Small intestine (tissue), 7 donors: Measurements from ENCODE around the gene EPB41L3. TPM values are rescaled to one million over a fixed set of nuclear protein-coding genes. Genes with fewer than 3 reads are reported as not detected.
A peak's percentile ranks its signal among the peaks of the same experiment; 100 is the strongest.

Experiments
- DNase-seq, 2 donors: peaks; one replicate each; pipeline versions ENCODE4 v3.0.0 to v3.0.0-alpha.2; 2013
- FAIRE-seq: peaks from 2 replicates; lab custom pipeline; 2012; peaks lifted over from hg19 to GRCh38; lab: Jason Lieb, UNC
- H3K27ac ChIP-seq, 3 donors: one replicate each; pipeline ENCODE4 v1.5.1; 2013; ENCODE audit warnings: low read length in 2 of 3, mild to moderate bottlenecking in 2 of 3, control low read depth in 1 of 3, inconsistent platforms in 1 of 3, low read depth in 1 of 3, moderate library complexity in 1 of 3
- H3K27me3 ChIP-seq, 3 donors: one replicate each; pipeline ENCODE4 v1.6.1; 2013; ENCODE audit warnings: low read length in 3 of 3, inconsistent platforms in 1 of 3; ENCODE audit not compliant: control insufficient read depth in 3 of 3, insufficient read depth in 3 of 3
- H3K36me3 ChIP-seq, 3 donors: one replicate each; pipeline ENCODE4 v1.6.1; 2013; ENCODE audit warnings: low read length in 3 of 3, inconsistent platforms in 1 of 3, low read depth in 1 of 3, mild to moderate bottlenecking in 1 of 3, moderate library complexity in 1 of 3; ENCODE audit not compliant: control insufficient read depth in 3 of 3, insufficient read depth in 2 of 3
- H3K4me1 ChIP-seq, 3 donors: one replicate each; pipeline ENCODE4 v1.6.1; 2013; ENCODE audit warnings: low read length in 2 of 3, inconsistent platforms in 1 of 3, low read depth in 1 of 3, mild to moderate bottlenecking in 1 of 3, moderate library complexity in 1 of 3; ENCODE audit not compliant: control insufficient read depth in 3 of 3, insufficient read depth in 2 of 3
- H3K4me3 ChIP-seq, 3 donors: one replicate each; pipeline ENCODE4 v1.5.1; 2013; ENCODE audit warnings: low read length in 3 of 3, control low read depth in 1 of 3, inconsistent platforms in 1 of 3, low read depth in 1 of 3, mild to moderate bottlenecking in 1 of 3, moderate library complexity in 1 of 3
- H3K9me3 ChIP-seq, 2 donors: one replicate each; pipeline ENCODE4 v1.6.1; 2013; ENCODE audit warnings: low read depth in 1 of 2, low read length in 1 of 2; ENCODE audit not compliant: control insufficient read depth in 2 of 2, insufficient read depth in 1 of 2
- WGBS, 3 donors: extraction: QIAGEN DNeasy Blood & Tissue Kit; methylation state at CpG; one replicate each; pipeline ENCODE4 v1.1.7; 2013; 5-methylcytosine and 5-hydroxymethylcytosine counted together
- polyA plus RNA-seq, 4 donors: library from polyadenylated mRNA; stranded (reverse) in 3 of 4; unstranded in 1 of 4; fragments of 200-250 nt in 3 of 4; fragments of 120-200 nt in 1 of 4; gene quantifications; one replicate each; pipeline versions ENCODE4 v1.2.1 to v1.2.3, GENCODE V29; 2013
- donor health status: healthy with polysubstance abuse.
- donor health status: control.
- donor health status: control.
- donor health status: Bipolar disorder and iron deficiency.
- donor health status: healthy.

The EPB41L3 gene
- polyA plus RNA-seq, 4 donors: 36.6 to 167 (median 80.2) TPM

DNA sequence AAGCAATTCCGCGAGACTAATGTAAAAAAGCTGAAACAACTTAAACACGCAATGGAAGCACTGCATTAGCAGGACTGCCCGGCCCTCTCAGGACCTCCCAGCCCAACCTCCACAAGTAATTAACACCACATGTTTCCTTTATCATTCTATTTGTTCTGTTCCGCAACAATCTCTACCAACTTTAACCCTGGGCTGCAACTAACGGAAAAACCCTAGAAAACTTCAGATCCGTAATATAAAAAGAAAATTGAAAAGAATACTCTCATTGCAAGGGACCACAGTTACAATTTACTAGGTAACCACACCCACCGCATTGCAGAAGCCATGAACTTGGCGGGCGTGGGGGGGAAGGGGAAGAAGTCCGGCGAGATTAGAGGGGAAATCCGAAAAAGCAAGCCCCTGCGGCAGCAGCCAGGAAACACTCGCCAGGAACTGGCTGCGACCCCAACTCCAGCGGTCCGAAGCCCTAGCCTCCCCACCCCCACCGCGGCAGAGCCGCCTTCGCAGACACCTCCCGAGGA is 1.2 kb downstream of the EPB41L3 start:
- H3K27me3 ChIP-seq: peaks cover 0 to 9% (median 0%) of the 10 kb centered on the region in 3 donors
- no peaks in the 10 kb centered on the region for H3K36me3 ChIP-seq
- WGBS, 3 donors: 4 to 9% (median 7%) methylated on average over 23 of the region's 23 CpGs
- H3K9me3 ChIP-seq: no peaks in the 10 kb centered on the region
- no peak for FAIRE-seq
- peak overlapping the region in 2 of 3 donors; percentile 46 to 62 for H3K4me3 ChIP-seq
- peak overlapping the region in 1 of 3 donors; percentile 67 for H3K27ac ChIP-seq
- peaks cover 0 to 2% (median 0%) of the 10 kb centered on the region in 3 donors for H3K4me1 ChIP-seq
- DNase-seq: peak in 1 of 2 donors; percentile 38

DNA sequence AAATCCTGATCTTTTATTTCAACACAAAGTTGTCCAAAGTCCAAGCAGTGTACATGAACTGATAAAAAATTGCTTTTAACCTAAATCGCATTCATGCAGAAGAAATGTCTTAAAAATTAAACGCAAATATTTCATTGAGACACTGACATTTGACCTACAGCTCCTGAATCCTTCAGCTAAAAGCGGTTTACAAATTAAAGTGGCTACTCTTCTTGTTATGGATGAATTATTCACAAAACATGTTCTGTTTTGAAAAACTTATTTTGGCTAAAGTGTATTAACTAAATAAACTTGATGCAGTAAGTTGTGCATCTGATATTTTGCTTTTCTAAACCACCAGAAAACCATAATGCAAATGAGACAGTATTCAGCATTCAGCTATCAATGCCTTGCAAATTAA is 2.2 kb downstream of the EPB41L3 start:
- Histone ChIP-seq H3K9me3 (no peaks in the 10 kb centered on the region), H3K27ac (no peak overlapping the region), H3K27me3 (peaks cover 0 to 9% (median 0%) of the 10 kb centered on the region in 3 donors), H3K36me3 (no peaks in the 10 kb centered on the region), H3K4me3 (no peak overlapping the region), H3K4me1 (peaks cover 0 to 2% (median 0%) of the 10 kb centered on the region in 3 donors)
- no peak for DNase-seq
- WGBS, 3 donors: 66 to 68% (median 66%) methylated on average over 3 of the region's 3 CpGs
- FAIRE-seq: no peak

DNA sequence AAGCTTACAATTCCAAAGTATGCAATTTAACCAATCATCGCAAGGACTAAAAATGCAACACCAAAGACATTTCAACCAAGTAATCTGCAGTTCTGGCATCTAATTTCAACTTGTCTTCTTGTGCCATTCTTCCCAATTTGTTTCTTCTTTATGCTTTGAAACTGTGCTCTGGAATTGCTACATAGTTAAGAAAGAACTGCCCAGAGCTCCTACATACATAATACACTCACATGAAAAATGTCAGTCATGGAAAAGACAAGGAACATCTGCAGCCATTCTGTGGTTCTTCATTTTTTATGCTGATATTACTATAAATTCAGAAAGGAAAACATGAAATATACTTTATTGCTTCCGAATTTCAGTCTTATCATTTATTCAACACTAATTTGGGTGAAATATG is 4.4 kb downstream of the EPB41L3 start:
- WGBS, 3 donors: 93 to 94% (median 94%) methylated on average over 2 of the region's 2 CpGs
- no peak for FAIRE-seq
- H3K27me3 ChIP-seq: peaks cover 0 to 9% (median 0%) of the 10 kb centered on the region in 3 donors
- H3K9me3 ChIP-seq: no peaks in the 10 kb centered on the region
- no peak overlapping the region for H3K27ac ChIP-seq
- no peak for DNase-seq
- H3K36me3 ChIP-seq: peaks cover 0 to 2% (median 0%) of the 10 kb centered on the region in 3 donors
- H3K4me1 ChIP-seq: peaks cover 0 to 2% (median 0%) of the 10 kb centered on the region in 3 donors
- no peak overlapping the region for H3K4me3 ChIP-seq

DNA sequence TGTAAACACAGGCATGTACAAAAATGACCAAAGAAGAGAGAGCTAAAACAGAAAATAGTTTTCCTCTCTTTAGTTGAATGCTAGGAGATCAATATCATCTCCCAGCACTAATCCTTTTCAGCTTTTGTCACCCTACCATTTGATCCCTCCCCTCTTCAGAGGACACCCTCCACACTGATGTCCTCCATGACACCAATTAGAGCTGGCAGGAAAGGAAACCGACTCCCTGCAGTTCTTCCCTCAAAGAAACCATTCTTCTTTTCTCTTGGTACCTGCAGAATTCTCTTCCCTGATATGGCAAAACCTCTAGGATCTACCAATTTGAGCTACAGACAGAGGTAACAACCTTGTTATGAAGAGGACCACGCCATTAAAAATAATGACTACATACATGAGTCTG is 5.3 kb downstream of the EPB41L3 start:
- 54 to 79% (median 75%) methylated on average over 2 of the region's 2 CpGs for WGBS, 3 donors
- FAIRE-seq: no peak
- H3K27ac ChIP-seq: no peak overlapping the region

DNA sequence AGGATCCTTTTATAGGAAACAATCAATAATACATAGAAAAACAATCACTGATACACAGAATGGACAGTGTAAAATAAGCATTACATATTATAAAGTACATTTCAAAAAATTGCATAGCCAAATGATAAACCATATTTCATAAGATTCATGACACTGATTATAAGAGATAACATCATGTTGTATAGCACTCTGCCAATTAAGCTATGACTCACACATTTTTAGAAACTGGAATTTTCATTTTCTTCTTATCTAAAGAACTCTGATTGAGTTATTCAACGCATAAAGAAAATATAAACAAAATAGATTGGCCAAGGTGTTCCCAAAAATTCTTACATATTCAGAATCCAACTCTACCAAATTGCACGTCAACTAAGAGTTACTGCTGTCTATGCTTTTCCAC is 5.9 kb downstream of the EPB41L3 start:
- no peak for DNase-seq
- peaks cover 0 to 3% (median 0%) of the 10 kb centered on the region in 3 donors for H3K27me3 ChIP-seq
- no peak overlapping the region for H3K27ac ChIP-seq
- FAIRE-seq: no peak
- WGBS, 3 donors: 80 to 89% (median 85%) methylated on average over 2 of the region's 2 CpGs
- H3K4me1 ChIP-seq: peaks cover 0 to 2% (median 0%) of the 10 kb centered on the region in 3 donors
- H3K36me3 ChIP-seq: peaks cover 0 to 2% (median 0%) of the 10 kb centered on the region in 3 donors
- no peaks in the 10 kb centered on the region for H3K9me3 ChIP-seq
- no peak overlapping the region for H3K4me3 ChIP-seq

More for the DNA sequence above, 5.3 kb downstream of the EPB41L3 start:
- no peaks in the 10 kb centered on the region for H3K9me3 ChIP-seq
- no peak overlapping the region for H3K4me3 ChIP-seq
- H3K36me3 ChIP-seq: peaks cover 0 to 2% (median 0%) of the 10 kb centered on the region in 3 donors
- peaks cover 0 to 3% (median 0%) of the 10 kb centered on the region in 3 donors for H3K27me3 ChIP-seq
- no peak for DNase-seq
- H3K4me1 ChIP-seq: peaks cover 0 to 2% (median 0%) of the 10 kb centered on the region in 3 donors

DNA sequence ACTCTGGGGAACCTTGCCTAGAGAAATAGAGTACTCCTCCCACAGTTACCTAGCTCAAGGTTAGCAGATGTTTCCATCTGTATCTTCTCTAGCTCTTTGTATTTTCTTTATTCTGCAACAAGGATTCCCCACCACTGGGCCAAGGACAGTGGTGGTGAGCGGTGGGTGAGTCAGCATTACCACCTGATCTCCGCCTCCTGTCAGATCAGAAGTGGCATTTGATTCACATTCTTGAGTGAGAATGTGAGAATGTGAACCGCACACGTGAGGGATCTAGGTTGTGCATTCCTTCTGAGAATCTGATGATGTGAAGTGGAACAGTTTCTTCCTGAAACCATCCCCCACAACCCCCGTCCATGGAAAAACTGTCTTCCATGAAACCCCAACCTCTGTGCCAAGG is 9.0 kb downstream of the EPB41L3 start:
- Histone ChIP-seq H3K4me1 (no peaks in the 10 kb centered on the region), H3K4me3 (no peak overlapping the region), H3K27ac (no peak overlapping the region), H3K9me3 (no peaks in the 10 kb centered on the region), H3K36me3 (peaks cover 0 to 5% (median 0%) of the 10 kb centered on the region in 3 donors), H3K27me3 (no peaks in the 10 kb centered on the region)
- WGBS, 3 donors: 88 to 95% (median 89%) methylated on average over 5 of the region's 5 CpGs
- DNase-seq (no peak), FAIRE-seq (no peak)

DNA sequence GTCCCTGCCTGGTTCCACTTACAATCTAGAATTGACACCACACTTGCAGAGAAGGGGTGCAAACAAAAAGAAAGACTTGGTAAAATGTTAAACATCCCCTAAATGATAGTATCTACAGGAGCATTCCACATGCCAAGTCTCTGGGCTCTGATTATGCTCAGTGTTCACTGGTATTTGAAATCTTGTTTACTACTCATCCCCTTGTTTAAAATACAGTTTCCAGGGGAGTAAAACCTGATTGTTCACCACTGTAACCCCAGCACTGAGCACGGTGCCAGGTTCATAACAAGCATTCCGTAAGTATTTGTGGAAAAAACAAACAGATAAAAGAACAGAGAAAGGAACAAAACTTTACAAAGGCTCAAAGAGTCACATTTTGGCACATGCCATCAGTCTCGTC is 11.7 kb downstream of the EPB41L3 start:
- WGBS, 3 donors: 74 to 89% (median 86%) methylated on average over 3 of the region's 3 CpGs
- DNase-seq (no peak), FAIRE-seq (no peak)
- peaks cover 0 to 5% (median 0%) of the 10 kb centered on the region in 3 donors for H3K36me3 ChIP-seq
- no peak overlapping the region for H3K4me3 ChIP-seq
- no peaks in the 10 kb centered on the region for H3K4me1 ChIP-seq
- H3K27ac ChIP-seq: no peak overlapping the region
- H3K9me3 ChIP-seq: no peaks in the 10 kb centered on the region
- no peaks in the 10 kb centered on the region for H3K27me3 ChIP-seq

DNA sequence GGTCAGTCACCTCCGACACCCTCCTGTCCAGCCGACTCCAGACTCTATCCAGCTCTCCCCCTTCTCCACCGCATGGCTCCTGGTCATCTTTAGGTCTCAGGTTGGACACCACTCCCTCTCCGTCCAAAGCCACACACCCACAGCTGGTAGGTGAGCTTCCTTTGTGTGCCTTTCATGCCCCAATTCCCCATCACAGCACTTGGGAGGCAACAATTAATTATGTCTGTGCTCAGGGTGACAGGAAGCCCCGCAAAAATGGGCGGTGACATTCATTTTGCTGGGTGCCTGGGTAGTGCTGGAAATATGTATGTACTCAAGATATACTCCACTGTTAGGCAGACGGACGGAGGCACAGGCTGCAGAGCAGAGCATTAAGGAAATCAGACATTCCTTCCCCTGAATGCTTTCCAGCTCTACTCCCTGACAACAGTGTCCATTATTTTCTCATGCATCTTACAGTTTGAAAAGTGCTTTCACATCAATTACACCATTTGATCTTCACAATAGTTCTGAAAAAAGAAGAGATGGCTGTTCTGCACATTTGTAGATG is 13.1 kb downstream of the EPB41L3 start:
- H3K27ac ChIP-seq: no peak overlapping the region
- peaks cover 0 to 5% (median 0%) of the 10 kb centered on the region in 3 donors for H3K36me3 ChIP-seq
- H3K4me3 ChIP-seq: no peak overlapping the region
- no peak for DNase-seq
- H3K9me3 ChIP-seq: no peaks in the 10 kb centered on the region
- H3K27me3 ChIP-seq: no peaks in the 10 kb centered on the region
- 86 to 91% (median 87%) methylated on average over 8 of the region's 8 CpGs for WGBS, 3 donors
- no peaks in the 10 kb centered on the region for H3K4me1 ChIP-seq
- FAIRE-seq: no peak
